NCI-H2107 (cell line): Measurements from ENCODE around the gene KLHL25.

Experiments used
- DNase-seq: peaks from one replicate; lab custom pipeline; 2025; lab: John Stamatoyannopoulos, UW

The KLHL25 gene

DNA sequence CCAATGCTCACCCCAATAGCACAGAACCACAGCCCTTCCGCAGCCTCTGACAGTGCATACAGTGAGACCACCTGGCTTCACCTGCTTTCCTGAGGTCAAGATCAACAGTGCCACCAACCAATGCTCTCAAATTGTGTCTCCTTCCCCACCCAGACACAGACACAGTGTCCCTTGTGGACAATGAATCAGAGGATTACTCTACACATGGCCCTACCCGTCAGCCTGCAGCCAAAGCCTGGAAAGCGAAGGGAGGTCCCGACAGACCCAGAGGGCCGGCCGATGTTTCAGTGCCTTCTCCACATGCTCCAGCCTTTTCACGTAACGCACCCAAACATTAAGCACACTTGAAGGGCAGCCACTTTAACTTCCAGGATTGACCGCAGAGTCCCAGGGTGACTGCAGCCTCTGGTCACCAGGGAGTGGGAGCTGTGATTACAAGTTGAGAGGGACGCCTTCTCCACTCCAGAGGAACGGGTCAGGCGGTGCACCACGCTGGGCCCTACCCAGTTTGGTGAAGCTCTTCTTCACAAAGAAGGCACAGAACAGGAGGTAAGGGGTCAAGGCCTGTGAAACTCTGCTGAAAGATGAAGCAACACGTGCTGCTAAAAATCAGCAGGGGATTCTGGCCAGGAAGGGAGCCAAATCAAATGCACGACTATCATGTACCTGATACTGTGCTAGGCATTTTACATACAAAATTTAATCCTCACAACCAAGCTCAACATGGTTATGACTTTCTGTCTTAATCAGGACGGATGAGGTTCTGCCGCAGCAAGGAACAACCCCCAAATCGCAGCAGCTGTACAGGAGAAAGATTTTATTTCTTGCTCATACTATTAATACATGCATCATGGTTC lies 17.2 kb downstream of the KLHL25 start:
- no peak for DNase-seq

DNA sequence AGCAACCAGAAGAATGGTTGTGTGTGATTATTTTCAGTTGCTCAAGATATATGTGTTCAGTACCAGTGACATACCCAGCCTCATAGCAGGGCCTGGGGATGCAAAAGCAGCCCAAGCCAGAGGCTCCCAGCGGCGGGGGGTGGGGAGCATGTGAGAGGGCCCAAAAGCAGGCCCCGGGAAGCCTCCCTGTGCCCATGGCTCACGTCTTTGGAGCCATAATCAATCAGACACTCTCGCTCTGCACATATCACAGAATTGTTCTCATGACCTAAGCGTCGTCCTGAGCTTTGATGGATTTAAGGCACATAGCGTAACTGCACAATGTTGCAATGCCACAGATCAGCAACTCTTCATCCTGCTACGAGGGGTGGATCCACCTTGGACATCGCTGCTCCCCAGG lies 20.8 kb downstream of the KLHL25 start:
- no peak for DNase-seq

DNA sequence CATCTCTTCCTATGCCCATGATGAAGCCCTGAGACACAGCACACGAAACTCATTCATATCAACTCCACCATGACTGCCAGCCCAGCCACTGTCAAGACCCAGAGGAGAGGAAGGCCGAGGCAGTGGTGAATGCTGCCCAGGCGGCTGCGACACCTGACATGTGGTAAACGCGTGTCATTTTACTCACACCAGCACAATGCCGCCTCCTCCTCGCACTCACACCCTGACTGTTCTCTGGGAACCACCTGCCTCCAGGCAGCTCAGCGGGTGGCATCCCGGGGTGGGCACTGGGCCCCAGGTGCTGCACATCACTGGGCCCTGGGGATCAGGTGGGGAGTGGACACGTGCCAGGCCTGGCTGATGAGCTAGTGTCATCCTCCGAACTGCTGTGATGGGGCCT lies 21.5 kb downstream of the KLHL25 start:
- no peak for DNase-seq

DNA sequence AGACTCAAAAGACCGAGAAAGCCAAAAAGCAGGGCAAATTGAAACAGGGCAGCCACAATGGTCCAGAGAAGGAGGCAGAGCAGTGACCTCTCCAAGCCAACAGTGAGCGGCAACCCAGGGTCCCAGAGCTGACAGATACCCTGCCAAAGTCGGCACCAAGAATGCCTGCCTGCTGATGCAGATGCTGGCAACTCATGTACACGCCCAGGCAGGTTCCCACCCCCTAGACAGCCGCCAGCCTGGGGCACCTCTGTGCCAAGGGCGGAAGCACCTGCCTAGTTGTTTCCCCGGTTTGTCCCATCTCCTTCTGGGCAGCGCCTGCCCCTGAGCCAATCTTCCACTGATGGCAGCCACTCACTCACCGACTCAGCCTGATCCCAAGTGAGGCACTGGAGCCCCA lies 22.1 kb downstream of the KLHL25 start:
- DNase-seq, result no peak

DNA sequence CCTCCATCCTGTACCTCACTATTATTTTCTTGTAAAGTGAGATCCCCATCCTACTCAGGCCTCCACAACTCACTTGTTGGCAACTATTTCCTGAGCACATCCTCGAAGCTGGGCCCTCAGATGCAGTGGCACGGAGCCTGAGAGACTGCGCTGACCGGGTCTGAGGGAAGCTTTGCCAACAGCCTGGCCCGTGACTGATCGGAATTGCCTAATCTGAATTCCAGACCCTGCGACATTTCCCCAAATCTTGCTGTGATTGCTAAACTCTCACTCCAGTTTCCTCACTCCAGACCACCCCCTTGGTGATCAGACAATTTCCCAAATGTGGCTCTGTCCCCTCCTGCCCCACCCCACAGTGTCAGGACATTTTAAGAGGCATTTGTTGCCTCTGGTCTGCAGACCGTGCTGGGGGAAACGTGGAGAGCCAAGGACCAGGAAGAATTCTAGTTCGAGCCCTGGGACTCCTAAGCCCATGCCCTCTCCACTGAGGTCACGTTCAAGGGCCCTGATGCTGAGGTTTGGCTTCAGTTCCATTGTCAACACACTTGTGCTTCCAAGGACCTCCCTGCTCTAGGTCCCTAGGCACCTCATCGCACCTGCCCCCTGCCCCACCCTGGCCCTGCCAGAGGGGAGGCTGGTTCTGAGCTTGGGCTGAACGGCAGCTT lies 22.8 kb downstream of the KLHL25 start:
- no peak for DNase-seq

DNA sequence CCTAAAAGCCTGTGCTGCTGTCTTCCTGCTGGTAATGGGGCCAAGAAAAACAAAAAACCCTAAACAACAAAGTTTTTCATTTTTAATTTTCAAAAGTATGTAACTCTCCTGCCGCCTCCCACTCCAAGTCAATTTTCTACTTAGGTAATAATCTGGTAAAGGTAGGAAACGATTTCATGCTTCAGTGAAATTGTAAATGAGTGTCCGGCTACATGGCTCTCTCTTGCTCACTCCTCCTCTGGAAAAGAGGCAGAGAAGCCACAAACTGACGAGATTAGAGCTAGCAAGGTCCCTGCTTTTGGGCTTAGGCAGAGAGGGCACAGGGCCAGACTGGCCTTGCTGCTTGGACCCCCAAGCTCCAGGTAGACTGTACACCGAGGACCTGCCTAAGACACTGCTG lies 23.5 kb downstream of the KLHL25 start:
- DNase-seq, result no peak

DNA sequence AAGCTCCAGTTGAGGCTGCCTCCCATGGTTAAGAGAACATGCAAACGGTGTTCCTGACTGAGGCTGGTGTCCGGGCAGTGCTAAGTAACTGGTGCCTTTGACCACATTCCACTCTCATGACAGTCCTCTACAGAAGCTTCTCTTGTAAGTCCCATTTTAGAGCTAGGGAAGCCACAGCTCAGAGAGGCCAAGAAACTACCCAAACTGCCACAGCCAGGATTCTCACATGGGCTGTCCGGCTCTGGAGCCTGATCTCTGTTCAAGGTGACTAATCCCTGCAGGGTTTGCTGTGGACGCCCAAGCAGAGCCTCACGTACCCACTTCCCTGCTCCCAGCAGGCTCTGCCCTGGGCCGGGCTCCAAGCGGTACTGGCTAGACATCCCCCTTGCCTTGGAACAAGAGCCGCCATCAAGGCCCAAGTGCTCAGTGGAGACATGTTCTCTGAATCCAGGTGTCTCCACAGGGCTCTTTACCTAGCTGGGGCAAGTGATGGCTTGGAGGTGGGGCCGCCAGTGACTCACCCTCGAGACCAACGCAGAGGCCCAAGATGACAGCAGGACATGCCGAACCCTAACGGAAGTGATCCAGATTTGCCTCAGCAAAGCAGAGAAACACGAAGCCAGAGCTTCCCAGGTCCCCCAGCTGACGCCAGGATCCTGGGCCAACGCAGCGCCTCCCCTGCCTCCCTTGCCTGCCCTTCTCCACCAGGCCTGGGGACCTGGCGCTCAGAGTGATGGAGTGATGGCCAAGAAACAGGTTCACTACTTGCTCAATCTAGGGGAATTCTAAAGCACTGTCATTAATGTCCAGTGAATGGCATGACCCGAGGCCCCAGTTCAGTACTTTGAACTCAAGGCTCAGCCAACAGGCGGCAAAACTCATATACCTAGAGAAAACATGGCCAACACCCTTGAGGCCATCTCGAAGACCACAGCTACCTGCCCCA lies 24.4 kb downstream of the KLHL25 start:
- no peak for DNase-seq

DNA sequence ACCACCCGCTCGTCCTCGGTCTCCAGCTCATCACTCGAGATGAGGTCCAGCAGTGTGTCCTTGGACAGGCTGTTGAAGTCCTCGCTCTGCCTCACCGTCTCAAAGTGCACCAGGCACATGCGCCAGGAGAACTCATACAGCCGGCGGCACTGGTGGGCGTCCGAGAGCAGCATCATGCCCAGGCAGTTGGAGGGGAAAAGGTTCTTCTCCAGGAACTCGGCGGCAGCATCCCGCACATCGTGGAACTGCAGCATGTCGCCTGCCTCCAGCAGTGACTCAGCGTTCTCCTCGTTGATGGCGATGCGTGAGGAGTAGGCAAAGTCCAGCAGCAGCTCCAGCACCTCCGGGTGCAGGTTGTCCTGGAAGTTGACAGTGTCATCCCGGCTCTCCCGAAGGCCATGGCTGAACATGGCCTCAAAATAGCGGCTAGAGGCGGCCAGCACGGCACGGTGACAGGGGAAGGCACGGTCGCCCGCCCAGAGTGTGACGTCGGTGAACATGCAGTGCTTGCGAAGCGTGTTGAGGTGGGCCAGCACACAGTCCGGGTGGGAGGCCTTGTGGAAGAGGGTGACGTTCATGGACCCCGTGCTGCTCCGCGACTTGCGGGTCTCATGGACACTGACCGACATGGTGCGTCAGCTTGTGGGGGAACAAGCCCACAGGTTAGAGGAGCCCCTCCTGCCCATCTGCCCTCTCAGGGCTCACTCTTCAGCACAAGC lies 25.4 kb downstream of the KLHL25 start:
- DNase-seq, result no peak

DNA sequence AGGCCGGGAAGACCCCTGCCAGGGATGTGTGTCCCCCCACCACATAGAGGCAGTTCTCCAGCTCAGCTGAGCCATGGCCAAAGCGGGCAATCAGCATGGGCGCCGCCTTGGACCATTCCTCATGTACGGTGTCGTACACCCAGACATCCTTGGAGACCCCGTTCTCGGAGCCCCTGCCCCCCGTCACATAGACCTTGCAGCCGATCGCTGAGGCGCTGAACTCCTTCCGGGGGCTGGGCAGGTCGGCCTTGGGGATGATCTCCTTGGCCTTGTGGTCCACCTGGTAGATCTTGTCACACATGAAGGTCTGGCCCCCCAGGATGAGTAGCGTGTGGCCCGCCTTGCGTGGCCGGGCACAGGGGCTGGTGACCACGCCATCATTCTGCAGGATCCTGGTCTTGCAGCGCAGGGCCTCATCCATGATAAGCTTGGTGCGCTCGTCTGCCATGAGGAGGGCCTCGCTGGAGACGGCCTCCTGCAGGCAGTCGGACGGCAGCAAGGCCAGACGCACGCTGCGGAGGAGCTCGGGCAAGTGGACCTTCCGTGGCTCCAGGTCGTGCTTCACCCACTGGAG lies 26.0 kb downstream of the KLHL25 start:
- no peak for DNase-seq

DNA sequence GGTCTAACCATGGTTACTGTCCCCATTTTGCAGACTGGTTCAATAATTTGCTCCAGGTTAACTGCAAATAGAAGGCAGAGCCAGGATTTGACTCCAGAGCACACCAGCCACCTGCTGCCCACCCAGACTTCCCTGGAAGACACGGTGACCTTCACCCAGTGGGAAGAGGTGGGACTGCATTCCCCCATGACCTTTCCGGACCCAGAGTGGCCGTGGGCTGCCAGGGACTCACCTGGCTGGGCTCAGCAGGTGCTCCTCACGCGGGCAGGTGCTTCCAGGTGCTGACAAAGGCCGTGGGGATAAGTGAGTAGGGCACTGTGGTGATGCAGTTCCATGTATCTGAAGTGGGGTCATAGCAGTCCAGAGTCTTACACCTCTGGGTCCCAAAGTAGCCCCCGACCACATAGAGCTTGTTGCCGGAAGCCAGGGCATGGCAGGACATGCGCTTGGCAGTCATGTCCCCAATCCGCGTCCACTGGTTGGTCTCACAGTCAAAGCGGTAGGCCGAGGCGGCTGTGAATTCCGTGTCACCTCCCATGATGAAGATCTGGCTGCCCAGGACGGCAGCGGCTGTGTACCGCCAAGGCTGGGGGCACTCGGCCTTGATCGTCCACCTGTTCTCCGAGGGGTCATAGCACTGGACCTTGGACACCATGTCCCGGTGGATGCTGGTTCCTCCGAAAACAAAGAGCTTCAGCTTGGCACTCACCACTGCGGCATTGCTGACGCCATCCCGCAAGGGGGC lies 26.8 kb downstream of the KLHL25 start:
- no peak for DNase-seq

DNA sequence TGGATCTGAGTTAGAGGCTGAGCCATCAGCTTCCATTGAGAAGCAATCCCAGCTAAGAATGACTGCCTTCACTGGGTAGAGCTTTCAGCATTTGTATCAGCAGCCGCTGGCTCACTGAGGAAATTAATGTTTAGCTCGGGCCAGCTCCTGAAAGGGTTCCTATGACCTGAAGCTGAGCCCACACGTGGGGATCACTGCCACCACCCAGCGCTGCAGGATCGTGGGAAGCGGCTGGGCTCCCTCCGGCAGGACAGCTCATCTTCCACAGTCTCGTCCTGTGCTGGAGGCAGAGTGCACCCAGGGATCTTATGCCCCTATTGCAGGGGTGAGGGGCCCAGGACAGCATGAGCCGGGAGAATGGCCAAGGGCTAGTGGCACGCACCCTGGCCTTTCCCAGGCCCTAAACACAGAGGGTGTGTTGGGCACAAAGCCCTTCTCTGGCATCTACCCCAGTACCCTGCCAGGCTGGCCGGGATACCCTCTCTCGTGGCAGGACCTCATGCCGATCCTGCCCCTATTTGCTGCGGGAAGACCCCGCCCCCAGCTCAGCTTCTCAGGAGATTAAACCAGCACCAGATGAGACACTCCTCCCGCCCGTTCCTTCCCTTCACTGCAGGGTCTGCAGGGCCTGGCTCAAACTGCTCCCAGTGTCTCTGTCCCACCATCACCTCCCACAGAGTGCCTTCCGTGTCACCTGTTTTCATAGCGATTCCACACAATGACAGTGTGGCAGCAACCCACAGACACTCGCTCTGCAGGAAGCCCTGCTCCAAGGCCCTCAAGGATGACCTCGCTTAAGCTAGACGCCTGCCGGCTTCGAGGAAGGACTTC lies 28.5 kb downstream of the KLHL25 start:
- DNase-seq, result no peak

DNA sequence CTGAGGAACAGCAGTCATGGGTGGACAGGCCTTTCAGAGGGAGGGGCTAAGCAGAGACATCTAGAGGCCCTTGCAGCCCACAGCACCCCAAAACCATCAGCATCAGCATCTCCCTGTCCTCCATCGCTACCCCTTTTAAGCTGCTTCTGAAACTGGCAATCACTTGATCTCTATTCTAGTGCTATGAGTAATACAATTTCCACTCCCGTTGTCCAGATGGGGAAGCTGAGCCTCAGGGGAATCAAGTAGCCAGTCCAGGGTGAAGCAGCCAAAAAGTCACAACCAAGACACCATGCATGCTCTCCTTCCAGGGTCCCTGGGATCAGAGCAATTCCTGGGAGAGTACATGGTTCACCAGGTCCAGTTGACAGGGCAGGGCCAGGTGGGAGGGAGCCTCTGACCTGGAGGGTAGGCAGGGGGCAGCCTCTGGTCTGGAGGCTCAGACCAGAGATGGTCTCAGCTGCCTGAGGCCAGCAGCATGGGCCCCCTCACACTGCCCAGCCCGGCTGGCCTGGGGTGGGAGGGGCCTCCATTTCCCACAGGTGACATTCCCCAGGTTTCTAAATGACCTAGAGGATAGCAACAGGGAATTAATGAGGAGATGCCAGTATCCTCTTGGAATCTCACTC lies 30.0 kb downstream of the KLHL25 start:
- no peak for DNase-seq

DNA sequence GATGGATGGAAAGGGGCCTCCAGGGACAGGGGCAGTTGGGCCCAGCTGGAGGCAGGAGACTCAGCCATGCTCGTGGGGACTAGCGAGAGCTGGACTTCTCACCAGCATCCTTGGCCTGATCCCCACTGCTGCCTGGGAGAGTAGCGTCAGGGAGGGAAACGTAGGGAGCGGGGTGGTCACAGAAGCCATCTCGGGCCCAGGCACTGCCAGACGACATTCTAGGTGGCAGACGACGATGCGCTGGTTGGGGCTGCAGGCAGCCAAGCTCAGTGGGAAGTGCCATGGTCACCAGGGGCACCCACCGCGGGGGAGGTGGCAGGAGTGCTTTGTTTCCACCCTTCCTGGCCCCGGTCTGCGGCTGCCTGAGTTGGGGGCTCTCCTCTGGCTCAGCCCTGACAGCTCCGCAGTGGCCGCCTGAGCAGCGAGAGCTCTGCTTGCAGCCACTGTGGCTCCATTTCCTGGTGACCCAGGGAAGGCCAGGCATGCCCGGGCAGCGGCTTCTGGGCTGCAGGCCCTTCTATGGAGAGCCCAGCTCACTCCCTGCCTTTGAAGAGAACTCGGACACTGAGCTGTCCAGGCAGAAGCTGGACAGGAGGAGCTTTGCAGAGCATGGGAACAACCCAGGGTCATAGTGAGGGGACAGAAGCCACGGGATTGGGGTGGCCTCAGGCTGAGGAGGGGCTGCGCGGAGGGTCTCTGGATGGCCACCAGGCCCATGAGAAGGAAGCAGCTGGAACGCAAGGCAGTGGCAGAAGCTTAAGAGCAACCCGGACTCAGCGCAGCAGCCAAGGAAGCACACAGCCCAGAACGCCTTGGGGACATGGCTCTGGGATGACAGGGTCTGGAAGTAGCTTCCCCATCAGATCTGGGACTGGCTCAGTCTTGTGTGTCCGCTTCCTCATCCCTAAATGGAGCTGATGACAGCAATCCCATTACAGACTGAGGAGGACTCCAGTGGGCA lies 30.8 kb downstream of the KLHL25 start:
- DNase-seq, result no peak

DNA sequence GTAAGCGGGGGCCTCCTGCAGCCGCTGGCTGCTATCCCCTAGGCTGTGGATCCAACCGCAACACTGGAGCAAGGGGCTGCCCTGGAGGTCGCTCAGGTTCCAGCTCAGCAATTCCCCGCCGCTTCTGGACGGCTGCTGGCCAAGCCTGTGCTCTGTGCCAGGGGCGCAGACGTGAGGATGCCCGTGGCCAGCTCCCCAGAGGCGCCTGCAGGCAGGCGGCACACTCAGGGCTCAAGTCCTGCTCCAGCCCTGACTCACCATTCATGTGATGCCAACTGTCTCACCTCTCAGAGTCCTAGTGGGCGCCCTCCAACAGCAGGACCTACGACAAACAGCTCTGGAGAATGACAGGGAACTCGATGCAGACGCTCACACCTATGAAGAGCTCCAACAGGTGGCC lies 31.6 kb downstream of the KLHL25 start:
- DNase-seq, result no peak

DNA sequence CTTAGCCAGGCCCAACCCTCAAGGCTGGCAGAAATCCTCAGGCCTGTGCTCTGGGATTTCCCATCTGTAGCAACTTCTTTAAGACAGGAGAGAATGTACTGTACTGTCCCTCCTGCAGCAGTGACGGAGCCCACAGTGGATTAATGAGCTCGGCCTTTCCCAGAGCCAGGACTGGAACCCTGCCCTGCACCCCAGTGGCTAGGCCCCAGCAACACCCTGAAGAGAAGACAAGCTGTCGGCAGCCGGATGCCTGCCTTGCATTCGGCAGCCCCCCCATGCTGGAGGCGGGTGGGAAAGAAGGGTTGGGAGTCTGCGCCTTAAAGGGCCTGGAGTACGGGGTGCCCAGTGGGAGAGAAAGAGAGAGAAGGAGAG lies 32.0 kb downstream of the KLHL25 start:
- no peak for DNase-seq

DNA sequence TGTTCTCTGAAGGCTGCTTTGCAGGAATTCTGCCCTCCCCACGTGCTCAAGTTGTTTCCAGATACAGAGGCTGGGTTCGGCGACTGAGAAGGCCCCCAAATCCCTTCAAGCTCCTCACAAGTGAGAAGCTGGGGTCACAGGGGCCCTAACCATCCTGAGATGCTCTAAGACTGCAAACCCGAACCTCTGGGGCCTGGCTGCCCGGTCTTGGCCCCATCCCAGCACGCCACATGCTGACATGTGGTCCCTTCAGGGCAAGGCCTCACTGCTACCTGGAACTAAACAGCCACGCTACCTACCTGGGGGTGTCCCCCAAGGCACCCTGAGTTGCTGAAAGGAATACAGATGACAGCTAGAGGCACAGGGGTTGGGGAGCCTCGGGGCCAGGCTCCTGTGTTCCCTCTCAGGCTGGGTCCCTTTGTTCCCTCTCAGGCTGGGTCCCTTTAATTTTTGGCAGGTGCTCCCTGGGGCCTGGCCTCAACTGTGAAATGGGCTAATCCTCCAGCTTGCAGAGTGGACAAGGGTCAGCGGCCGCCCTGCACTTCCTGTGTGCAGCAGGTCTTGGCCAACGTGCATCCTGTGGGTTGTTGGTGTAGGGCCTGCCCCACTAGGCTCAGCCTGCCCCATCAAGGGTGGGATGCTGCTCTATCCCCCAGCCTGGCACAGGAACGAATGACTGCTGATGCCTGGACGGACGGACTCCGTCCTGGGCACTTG lies 32.5 kb downstream of the KLHL25 start:
- no peak for DNase-seq

DNA sequence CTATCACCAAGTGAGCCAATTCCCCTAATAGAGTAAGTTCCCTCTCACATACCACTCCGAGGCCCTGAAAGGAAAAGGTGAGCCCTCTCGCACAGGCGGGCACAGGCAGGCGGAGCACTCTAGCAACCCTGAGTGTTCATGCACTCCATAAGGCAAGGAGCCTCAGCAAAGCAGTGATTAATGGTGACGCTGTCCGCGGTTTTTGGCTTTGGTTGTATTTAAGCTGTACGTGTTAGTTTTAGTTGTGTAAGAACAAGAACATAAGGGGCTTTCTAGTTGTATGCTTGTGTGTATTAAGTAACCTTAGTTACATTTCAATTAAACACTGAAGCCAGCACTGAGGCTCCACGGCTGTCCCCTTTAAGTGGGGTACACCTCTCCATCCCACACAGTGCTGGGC lies 33.1 kb downstream of the KLHL25 start:
- no peak for DNase-seq
